ENCODE measurements around the gene XYLT1.
"Not testable (repeated sequence)": the region's sequence is repeated elsewhere in the genome, so short reads cannot be mapped to it uniquely, and the experiment has no call there.

Gene XYLT1, protein sequence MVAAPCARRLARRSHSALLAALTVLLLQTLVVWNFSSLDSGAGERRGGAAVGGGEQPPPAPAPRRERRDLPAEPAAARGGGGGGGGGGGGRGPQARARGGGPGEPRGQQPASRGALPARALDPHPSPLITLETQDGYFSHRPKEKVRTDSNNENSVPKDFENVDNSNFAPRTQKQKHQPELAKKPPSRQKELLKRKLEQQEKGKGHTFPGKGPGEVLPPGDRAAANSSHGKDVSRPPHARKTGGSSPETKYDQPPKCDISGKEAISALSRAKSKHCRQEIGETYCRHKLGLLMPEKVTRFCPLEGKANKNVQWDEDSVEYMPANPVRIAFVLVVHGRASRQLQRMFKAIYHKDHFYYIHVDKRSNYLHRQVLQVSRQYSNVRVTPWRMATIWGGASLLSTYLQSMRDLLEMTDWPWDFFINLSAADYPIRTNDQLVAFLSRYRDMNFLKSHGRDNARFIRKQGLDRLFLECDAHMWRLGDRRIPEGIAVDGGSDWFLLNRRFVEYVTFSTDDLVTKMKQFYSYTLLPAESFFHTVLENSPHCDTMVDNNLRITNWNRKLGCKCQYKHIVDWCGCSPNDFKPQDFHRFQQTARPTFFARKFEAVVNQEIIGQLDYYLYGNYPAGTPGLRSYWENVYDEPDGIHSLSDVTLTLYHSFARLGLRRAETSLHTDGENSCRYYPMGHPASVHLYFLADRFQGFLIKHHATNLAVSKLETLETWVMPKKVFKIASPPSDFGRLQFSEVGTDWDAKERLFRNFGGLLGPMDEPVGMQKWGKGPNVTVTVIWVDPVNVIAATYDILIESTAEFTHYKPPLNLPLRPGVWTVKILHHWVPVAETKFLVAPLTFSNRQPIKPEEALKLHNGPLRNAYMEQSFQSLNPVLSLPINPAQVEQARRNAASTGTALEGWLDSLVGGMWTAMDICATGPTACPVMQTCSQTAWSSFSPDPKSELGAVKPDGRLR

DNA sequence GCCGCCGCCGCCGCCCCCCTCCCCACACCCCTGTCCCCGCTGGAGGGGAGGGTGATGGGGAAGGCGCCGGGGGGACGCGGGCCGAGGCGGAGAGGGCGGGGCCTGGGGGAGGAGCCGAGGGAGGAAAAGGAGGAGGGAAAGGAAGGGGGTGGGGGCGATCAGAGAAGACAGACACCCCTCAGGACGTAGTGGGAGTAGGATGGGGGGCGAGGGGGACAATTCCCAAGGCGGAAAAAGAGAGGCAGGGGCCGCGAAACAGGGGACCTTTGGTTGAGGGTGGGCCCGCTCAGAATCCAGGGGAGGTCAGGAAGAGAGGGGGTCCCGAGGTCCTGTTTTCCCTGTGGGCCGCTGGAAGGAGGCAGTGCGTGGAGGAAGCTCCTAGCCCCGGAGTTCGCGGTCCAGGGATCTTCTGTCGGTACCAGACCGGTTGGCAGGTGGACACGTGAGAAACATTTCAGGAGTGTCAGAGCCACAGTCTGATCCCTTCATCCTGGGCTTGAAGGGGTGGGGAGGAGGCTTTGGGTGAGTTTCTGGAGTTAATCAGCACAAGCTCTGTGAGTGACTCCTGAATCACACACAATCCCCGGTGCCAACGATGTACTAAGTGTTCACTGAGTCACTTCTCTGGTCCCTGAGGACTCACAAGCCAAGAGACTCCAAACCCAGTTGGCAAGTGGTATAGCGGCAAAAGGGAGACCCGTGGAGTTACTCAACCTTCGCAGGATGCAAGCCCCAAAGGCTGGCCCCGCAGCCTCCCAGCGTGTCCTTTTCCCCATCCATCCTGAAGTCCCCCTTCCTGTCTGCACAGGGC lies at the start of gene XYLT1:
Gene XYLT1 (minus strand): TSS at position 53 of the 811 bp plus-strand sequence. CDS start 164 bp downstream, outside the sequence.
- peak in 2 of 3 experiments; percentile 46 to 56 for DNase-seq

DNA sequence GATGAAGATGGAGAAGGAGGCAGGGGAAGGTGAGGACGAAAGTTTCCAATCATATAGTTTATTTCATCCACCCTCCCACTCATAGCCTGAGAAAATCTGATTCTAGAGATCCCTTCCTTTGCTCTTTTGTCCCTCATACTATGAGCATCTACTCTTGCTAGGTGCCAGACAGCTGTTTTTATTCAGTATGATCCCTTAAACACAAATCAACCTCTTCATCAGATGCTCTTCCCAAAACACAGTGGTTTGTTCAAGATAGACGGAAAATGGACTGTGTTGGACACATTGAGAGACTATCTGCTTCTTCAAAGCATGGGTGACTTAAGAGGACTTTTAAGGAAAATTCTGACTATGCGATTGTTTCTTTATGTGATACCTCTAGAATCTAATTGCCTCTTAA lies 49.4 kb upstream of the XYLT1 start:
- DNase-seq: no peak

DNA sequence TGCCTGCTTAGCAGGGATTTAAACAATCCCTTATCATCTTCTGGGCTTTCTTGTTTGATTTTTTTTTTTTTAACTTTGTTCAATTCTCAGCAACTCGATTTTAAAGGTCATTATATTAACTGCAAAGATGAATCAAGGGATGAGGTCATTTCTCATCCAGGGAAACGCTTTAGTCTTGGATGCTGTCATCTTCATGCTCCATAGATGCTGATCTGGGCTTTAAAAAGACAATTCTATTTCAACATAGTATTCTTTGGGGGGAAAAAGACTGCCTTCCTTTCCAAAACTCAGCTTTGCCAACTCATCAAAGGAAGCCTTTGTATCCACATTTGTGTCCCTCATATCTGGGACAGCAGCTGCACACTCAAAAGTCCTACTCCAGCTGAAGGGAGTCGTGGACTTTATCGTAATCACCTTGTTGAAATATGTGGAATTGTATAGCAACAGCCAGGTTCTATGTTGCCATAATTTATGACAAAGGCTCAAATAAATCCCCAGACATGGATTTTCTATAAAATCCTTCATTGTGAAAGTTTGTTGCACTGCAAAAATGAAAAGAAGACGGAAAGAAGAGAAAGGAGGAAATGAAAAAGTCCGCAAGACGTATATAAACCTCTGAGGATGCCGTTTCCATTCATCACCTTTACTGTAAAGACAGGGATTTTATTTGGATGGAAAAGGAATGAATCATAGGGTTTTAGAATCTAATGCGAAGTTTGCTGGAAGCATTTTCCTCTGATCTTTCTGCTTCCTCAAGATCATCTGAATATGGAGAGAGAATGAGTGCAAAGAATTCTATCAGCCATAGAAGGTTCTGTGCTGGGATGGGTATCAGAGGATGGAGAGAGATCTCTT lies 48.6 kb upstream of the XYLT1 start:
- no peak for DNase-seq

DNA sequence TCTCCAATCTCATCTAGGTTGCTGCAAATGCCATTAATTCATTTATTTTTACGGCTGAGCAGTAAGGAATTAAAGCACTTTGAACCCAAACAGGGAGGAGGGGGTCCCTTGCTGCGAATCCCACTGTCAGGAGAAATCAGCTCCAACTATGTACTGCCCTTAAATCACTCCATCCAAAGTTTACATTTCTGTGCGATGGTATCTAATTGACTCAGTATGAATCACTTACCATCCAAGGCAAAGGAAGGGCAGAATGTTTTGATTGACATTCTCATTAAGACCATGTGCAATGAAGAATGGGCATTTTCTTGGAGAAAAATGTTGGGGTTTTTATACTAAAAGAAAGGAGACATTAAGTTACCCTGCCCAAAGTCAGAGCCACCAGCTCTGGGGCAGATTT lies 47.7 kb upstream of the XYLT1 start:
- no peak for DNase-seq

DNA sequence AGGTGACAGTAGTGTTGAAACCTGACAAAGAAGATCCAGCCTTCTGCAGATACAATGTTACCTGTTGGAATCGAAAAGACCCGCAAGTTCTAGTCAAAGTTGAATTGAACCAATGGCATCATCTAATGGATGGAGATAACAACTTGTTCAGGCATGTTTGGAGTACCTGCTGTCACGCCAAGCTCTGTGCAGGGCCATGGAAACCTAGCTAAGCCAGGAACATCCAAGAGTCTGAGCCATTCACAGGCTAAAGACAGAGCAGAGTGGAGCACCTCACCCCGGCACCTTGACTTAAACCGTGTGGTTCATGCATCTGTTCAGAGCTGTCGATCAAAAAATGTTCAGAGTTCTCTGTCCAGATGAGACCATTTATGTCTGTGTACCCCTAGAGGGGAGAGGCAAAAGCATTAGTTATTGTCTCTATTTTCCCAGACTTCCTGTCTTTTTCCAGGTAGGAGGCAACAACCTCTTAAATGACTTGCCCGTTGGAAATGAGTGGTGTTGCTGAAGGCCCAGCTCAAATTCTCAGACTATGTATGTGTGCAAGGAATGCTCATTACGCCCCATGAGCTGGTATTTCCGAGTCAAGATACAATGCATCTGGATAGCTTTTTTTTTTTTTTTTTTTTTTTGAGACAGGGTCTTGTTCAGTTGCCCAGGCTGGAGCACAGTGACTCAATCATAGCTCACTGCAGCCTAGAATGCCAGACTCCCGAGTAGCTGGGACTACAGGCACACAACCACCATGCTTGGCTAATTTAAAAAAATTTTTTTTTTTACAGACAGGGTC lies 44.9 kb upstream of the XYLT1 start:
- DNase-seq: no peak

DNA sequence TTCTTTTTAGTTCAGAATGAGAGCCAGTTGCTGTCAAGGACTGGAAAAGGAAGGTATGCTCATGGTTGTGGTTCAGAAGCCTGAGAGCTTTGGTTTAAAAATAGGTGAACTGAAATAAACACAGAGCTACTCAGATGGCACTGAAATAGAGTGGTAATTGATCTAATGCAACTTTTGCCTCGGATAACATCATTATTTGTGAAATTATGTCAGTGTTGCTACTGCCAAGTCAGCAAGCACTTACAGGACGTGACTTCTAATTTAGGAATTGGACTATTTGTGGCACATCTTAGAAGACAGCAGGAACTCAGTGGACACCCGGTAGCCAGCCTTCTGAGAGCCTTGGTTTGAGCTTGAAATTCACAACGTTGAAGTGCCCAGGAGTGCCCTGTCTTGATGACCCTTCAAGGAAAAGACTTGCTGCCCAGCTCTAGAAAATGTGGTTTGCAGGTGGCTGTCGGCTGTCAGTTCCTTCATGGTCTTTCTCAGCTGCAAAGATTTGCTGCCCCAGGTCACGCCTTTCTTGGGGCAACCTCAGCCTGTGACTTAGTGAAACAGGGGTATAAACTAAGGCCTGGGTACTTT lies 42.0 kb upstream of the XYLT1 start:
- no peak for DNase-seq

DNA sequence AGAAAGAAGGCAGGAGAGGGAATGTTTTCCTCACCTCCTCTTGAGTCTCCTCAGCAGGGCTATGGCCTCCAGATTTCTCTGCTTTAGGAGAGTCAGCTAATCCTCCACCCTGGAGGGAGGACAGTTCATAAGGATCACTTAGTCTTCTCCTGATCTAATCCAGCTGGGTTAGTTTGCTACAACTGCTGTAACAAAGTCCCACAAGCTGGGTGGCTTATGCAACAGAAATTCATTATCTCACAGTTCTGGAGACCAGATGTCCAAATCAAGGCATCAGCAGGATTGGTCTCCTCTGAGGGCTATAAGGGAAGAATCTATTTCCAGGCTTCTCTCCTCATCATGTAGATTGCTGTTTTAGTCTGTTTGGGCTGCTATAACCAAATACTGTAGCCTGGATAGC lies 40.6 kb upstream of the XYLT1 start:
- DNase-seq: no peak

DNA sequence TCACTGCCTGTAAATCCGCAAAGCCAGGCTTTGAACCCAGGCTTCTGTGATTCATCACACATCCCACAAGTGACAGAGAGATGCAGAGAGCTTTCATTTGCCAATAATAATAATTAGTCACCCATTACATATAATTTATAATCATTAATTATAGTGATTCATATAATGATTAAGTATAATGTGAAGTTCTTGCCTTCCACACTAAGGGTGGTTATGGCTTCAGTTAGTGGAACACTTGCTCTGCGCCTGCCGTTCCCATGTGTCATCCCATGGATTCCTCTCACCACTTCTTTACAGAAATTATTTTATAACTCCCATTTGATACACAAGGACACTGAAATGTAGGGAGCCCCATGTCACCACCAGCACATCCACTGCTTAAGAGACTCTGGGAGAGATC lies 39.8 kb upstream of the XYLT1 start:
- DNase-seq: no peak

DNA sequence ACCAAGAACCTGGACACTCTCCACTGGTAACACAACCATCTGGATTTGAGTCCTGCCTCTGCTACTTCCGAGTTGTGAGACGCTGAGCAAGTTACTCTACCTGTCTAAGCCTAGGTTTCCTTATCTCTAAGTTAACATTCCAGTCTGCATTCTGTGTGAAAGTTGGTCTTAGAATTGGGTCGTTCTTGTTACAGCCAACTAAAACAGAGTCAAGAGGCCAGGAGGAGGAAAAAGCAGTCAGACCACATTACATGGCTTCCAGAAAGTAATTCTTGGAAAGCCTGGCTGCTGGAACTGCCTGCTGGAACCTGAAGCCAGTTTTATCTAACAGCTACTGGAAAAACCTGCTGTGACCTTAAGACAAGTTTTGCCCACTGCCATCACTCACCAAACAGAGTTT lies 38.4 kb upstream of the XYLT1 start:
- no peak for DNase-seq

DNA sequence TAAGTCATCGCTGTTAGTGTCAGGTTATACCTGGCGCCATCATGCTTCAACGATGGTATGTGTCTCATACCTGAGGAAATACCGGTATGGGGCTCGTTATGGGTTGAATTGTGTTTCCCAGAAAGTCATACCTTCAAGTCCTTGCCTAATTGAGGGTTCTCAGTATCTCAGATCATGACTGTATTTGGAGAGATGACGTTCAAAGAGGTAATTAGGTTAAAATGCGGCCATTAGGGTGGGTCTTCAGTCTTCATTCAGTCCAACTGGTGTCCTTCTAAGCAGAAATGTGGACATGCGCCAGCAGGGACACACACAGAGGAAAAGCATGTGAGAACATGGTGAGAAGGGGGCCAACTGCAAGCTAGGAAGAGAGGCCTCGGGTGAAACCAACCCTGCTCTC lies 37.5 kb upstream of the XYLT1 start:
- no peak for DNase-seq

DNA sequence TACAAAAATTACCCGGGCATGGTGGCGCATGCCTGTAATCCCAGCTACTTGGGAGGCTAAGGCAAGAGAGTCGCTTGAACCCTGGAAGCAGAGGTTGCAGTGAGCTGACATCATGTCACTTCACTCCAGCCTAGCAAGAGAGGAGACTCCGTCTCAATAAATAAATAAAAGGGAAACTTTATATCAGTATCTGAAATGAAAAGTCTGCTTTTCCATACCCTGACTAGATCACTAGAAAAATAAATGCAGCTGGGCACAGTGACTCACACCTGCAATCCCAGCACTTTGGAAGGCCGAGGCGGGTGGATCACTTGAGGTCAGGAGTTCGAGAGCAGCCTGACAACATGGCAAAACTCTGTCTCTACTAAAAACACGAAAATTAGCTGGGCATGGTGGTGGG lies 36.8 kb upstream of the XYLT1 start:
- not testable (repeated sequence) for DNase-seq

DNA sequence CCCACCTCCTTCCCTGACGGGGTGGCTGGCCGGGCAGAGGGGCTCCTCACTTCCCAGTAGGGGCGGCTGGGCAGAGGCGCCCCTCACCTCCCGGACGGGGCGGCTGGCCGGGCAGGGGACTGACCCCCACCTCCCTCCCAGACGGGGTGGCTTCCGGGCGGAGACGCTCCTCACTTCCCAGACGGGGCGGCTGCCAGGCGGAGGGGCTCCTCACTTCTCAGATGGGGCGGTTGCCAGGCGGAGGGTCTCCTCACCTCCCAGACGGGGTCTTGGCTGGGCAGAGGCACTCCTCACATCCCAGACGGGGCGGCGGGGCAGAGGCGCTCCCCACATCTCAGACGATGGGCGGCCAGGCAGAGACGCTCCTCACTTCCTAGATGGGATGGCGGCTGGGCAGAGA lies 35.1 kb upstream of the XYLT1 start:
- DNase-seq: not testable (repeated sequence)

DNA sequence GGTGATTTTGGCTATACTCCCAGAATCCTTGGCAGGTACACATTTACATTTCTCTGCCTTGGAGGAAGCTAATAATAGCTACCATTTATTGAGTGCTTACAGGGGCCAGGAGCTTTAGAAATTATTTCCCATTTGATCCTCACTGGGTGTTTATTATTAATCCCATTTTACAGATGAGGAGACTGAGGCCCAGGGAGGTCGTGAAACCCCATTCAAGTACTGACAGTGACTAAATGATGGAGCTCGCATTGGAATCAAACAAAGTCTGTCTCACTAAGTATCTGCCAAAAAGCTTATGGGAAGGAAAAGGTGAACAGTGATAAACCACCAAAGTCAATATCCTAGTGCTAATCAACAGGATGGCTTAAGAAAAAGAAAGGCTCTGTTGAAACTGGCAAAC lies 33.3 kb upstream of the XYLT1 start:
- DNase-seq: no peak

DNA sequence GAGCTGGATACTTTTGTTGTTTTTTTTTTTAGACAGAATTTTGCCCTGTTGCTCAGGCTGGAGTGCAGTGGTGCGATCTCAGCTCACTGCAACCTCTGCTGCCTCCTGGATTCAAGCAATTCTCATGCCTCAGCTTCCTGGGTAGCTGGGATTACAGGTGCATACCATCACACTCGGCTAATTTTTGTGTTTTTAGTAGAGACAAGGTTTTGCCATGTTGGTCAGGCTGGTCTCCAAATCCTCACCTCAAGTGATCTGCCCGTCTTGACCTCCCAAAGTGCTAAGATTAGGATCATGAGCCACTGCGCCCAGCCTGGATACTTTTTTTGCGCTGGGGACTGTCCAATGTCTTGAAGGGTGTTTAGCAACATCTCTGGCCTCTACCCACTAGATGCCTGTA lies 32.6 kb upstream of the XYLT1 start:
- no peak for DNase-seq

DNA sequence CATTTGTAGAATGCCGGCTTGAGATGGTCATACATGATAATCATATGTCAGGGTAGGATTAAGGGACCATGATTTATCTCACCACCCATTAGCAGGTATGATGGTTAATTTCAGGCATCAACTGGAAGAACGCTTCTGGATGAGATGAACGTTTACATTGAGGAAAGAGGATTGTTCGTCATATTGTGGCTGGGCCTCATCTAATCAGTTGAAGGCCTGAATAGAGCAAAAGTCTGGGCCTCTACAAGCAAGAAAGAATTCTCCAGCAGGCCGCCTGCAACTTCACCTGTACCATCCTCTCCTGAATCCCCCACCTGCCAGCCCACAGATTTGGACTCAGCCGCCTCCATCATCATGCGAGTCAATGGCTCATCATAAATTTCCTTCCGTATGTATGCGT lies 30.6 kb upstream of the XYLT1 start:
- no peak for DNase-seq

DNA sequence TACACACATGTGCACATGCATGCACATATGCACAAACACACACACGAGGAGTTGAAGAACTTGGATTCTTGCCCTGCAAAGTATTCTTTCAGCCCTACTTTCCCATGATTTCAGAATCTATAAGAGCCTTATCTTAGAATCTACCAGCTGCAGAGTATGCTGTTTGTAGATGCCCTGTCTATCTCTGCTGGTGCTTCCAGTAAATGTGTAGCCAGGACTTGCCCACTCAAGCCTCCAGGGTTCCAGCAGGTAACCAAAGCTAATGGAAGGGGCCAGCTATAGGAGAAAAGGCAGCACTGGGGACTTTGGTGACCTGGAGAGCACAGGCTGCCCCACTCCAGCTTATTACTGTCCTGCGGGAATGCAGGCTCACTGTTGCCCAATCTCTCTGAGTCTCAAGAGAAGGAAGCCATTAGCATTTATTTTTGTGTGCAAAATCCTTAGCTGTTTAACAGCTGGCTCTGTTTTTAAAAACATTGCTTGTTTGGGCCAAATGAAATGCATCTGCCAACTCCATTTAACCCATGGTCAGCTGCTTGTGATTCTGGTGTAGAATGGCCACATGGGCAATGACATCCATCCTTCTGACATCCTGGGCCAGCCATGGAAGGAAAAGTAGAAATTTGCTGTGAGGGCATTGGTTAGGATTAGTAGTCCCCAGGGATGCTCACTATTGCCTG lies 28.6 kb upstream of the XYLT1 start:
- no peak for DNase-seq

DNA sequence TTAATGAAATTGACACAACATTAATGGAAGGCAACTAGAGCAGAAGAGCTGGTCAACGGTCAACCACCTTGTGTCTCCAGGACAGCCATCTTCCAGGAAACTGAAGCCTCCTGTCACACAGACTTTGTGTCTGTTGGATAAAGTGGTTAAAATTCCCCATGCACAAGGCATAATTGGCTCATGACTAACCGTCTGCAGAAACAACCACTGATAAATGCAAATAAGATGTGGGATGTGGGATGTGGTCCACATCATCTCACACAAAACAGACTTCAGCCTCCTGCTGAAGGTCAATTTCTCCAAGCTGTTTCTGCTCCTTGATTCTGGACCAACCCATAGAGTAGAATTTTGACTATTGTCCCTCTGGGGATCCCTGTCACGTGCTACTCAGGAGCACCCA lies 26.9 kb upstream of the XYLT1 start:
- DNase-seq: no peak

DNA sequence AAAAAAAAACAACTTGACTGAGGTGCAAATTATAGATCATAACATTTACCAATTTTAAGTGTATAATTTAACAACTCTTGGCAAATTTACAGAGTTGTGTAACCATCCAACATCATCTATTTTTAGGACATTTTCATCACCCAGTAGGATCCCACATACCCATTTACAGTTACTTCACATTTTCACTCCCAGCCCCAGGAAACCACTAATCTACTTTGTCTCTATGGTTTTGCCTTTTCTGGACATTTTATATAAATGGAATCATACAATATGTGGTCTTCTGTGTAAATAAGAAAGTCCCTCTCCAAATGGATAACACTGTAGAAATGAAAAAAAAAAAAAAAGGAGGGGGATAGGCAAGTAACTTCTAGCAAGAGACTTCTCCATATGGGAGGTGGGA lies 26.1 kb upstream of the XYLT1 start:
- DNase-seq: no peak

DNA sequence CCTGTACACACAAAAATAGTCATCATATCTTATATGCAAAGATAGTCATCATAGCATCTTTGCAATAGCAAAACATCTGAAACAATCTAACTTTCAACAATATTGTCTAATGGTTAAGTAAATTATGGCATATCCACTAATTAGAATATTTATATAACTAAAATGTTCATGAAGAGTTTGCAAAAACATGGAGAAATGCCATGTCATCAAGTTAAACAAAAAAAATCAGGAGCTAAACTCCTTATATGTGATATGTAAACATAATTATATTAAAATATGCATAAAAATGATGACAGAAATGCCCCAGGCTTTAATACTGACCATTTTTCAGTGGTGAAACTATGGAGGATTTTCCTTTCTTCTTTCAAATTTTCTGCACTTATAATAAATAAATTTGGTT lies 22.3 kb upstream of the XYLT1 start:
- DNase-seq: no peak

DNA sequence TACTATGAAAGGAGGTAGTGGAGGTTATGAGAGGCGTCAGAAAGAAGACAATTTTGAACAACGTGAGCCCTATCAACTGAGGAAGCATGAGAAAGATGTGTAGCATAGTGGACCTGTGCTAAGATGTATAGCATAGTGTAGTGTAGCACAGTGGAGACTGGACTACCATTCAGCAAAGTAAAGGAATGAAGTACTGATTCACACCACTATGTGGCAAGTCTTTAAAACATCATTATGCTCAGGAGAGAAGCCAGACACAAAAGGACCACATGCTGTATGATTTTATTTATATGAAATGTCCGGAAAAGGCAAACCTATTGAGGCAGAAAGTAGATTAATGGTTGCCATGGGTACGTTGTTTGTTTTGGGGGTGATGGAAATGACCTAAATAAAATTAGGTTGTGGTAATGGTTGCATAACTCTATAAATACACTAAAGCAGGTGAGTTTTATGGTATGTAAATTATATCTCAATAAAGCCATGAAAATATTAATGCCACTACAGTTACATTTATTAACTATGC lies 20.4 kb upstream of the XYLT1 start:
- DNase-seq: no peak

Measured in NCI-H1417 (cell line).